ENCODE measurements around the gene LEP. TPM values are rescaled to one million over a fixed set of nuclear protein-coding genes. Genes with fewer than 3 reads are reported as not detected.

The LEP gene
- total RNA-seq (2012; rRNA removed): 0.66 TPM in 1 of 2 replicates, not detected in the other

GRCh38 chr7:128240696-128241386 is at the start of gene LEP:
Gene LEP, plus strand, starts transcription at chr7:128241278. Its CDS starts 10,741 bp downstream, at chr7:128252019.
- H3K9ac ChIP-seq (ENCODE audit: low read depth, low read length): no peak within 1 kb of the TSS
- H3K27me3 ChIP-seq (ENCODE audit: control insufficient read depth, insufficient read depth, low read length): peaks cover 12% of the 10 kb centered on the region
- no peak within 1 kb of the TSS for H3K4me2 ChIP-seq (ENCODE audit: low read length)
- H3K4me1 ChIP-seq (ENCODE audit: control insufficient read depth, insufficient read depth, low read length): peaks cover 14% of the 10 kb centered on the region
- no peaks in the 10 kb centered on the region for H3K36me3 ChIP-seq (ENCODE audit: insufficient read depth, low read length)
- no peaks in the 10 kb centered on the region for H3K9me3 ChIP-seq (replicated peaks; ENCODE audit: low read length)
- H3K4me3 ChIP-seq (ENCODE audit: low read length): no peak within 1 kb of the TSS

GRCh38 chr7:128192497-128193142 is 48.5 kb upstream of the LEP start:
- H3K9me3 ChIP-seq (replicated peaks; ENCODE audit: low read length): peaks cover 6% of the 10 kb centered on the region
- H3K36me3 ChIP-seq (ENCODE audit: insufficient read depth, low read length): no peaks in the 10 kb centered on the region
- H3K4me2 ChIP-seq (ENCODE audit: low read length): no peak overlapping the region
- no peak overlapping the region for H3K4me3 ChIP-seq (ENCODE audit: low read length)
- peaks cover 54% of the 10 kb centered on the region for H3K27me3 ChIP-seq (ENCODE audit: control insufficient read depth, insufficient read depth, low read length)
- H3K4me1 ChIP-seq (ENCODE audit: control insufficient read depth, insufficient read depth, low read length): no peaks in the 10 kb centered on the region
- H3K9ac ChIP-seq (ENCODE audit: low read depth, low read length): no peak overlapping the region

- Histone ChIP-seq H3K4me3 (ENCODE audit: low read length) (no peak overlapping the region), H3K27me3 (ENCODE audit: control insufficient read depth, insufficient read depth, low read length) (peaks cover 42% of the 10 kb centered on the region), H3K9ac (ENCODE audit: low read depth, low read length) (no peak overlapping the region), H3K4me1 (ENCODE audit: control insufficient read depth, insufficient read depth, low read length) (no peaks in the 10 kb centered on the region), H3K9me3 (replicated peaks; ENCODE audit: low read length) (peaks cover 6% of the 10 kb centered on the region), H3K36me3 (ENCODE audit: insufficient read depth, low read length) (no peaks in the 10 kb centered on the region), H3K4me2 (ENCODE audit: low read length) (no peak overlapping the region)
Measured at GRCh38 chr7:128194533-128195282, 46.4 kb upstream of the LEP start.

GRCh38 chr7:128197589-128197988 is 43.5 kb upstream of the LEP start:
- no peak overlapping the region for H3K4me3 ChIP-seq (ENCODE audit: low read length)
- peaks cover 42% of the 10 kb centered on the region for H3K27me3 ChIP-seq (ENCODE audit: control insufficient read depth, insufficient read depth, low read length)
- no peaks in the 10 kb centered on the region for H3K36me3 ChIP-seq (ENCODE audit: insufficient read depth, low read length)
- no peak overlapping the region for H3K4me2 ChIP-seq (ENCODE audit: low read length)
- peaks cover 6% of the 10 kb centered on the region for H3K9me3 ChIP-seq (replicated peaks; ENCODE audit: low read length)
- H3K9ac ChIP-seq (ENCODE audit: low read depth, low read length): no peak overlapping the region
- H3K4me1 ChIP-seq (ENCODE audit: control insufficient read depth, insufficient read depth, low read length): no peaks in the 10 kb centered on the region

GRCh38 chr7:128197989-128198580 is 43.0 kb upstream of the LEP start:
- Histone ChIP-seq H3K9ac (ENCODE audit: low read depth, low read length) (no peak overlapping the region), H3K36me3 (ENCODE audit: insufficient read depth, low read length) (no peaks in the 10 kb centered on the region), H3K27me3 (ENCODE audit: control insufficient read depth, insufficient read depth, low read length) (peaks cover 45% of the 10 kb centered on the region), H3K4me2 (ENCODE audit: low read length) (no peak overlapping the region), H3K4me3 (ENCODE audit: low read length) (no peak overlapping the region), H3K9me3 (replicated peaks; ENCODE audit: low read length) (peaks cover 6% of the 10 kb centered on the region), H3K4me1 (ENCODE audit: control insufficient read depth, insufficient read depth, low read length) (no peaks in the 10 kb centered on the region)

GRCh38 chr7:128200376-128200775 is 40.7 kb upstream of the LEP start:
- Histone ChIP-seq H3K36me3 (ENCODE audit: insufficient read depth, low read length) (no peaks in the 10 kb centered on the region), H3K9me3 (replicated peaks; ENCODE audit: low read length) (no peaks in the 10 kb centered on the region), H3K27me3 (ENCODE audit: control insufficient read depth, insufficient read depth, low read length) (peaks cover 57% of the 10 kb centered on the region), H3K4me1 (ENCODE audit: control insufficient read depth, insufficient read depth, low read length) (no peaks in the 10 kb centered on the region), H3K4me2 (ENCODE audit: low read length) (no peak overlapping the region), H3K9ac (ENCODE audit: low read depth, low read length) (no peak overlapping the region), H3K4me3 (ENCODE audit: low read length) (no peak overlapping the region)

- no peak overlapping the region for H3K9ac ChIP-seq (ENCODE audit: low read depth, low read length)
- H3K27me3 ChIP-seq (ENCODE audit: control insufficient read depth, insufficient read depth, low read length): peaks cover 64% of the 10 kb centered on the region
- H3K4me2 ChIP-seq (ENCODE audit: low read length): peak overlapping the region; percentile 5
- no peaks in the 10 kb centered on the region for H3K9me3 ChIP-seq (replicated peaks; ENCODE audit: low read length)
- no peak overlapping the region for H3K4me3 ChIP-seq (ENCODE audit: low read length)
- H3K36me3 ChIP-seq (ENCODE audit: insufficient read depth, low read length): no peaks in the 10 kb centered on the region
- no peaks in the 10 kb centered on the region for H3K4me1 ChIP-seq (ENCODE audit: control insufficient read depth, insufficient read depth, low read length)
Measured at GRCh38 chr7:128201067-128201689, 39.9 kb upstream of the LEP start.

- H3K27me3 ChIP-seq (ENCODE audit: control insufficient read depth, insufficient read depth, low read length): peaks cover 67% of the 10 kb centered on the region
Measured at GRCh38 chr7:128201690-128202085, 39.4 kb upstream of the LEP start.

GRCh38 chr7:128202287-128202957 is 38.7 kb upstream of the LEP start:
- Histone ChIP-seq H3K9ac (ENCODE audit: low read depth, low read length) (no peak overlapping the region), H3K4me1 (ENCODE audit: control insufficient read depth, insufficient read depth, low read length) (no peaks in the 10 kb centered on the region), H3K9me3 (replicated peaks; ENCODE audit: low read length) (no peaks in the 10 kb centered on the region), H3K4me2 (ENCODE audit: low read length) (no peak overlapping the region), H3K4me3 (ENCODE audit: low read length) (no peak overlapping the region), H3K27me3 (ENCODE audit: control insufficient read depth, insufficient read depth, low read length) (peaks cover 74% of the 10 kb centered on the region), H3K36me3 (ENCODE audit: insufficient read depth, low read length) (no peaks in the 10 kb centered on the region)

More at GRCh38 chr7:128201690-128202085, 39.4 kb upstream of the LEP start:
- Histone ChIP-seq H3K4me2 (ENCODE audit: low read length) (no peak overlapping the region), H3K4me3 (ENCODE audit: low read length) (no peak overlapping the region), H3K9ac (ENCODE audit: low read depth, low read length) (no peak overlapping the region), H3K9me3 (replicated peaks; ENCODE audit: low read length) (no peaks in the 10 kb centered on the region), H3K4me1 (ENCODE audit: control insufficient read depth, insufficient read depth, low read length) (no peaks in the 10 kb centered on the region), H3K36me3 (ENCODE audit: insufficient read depth, low read length) (no peaks in the 10 kb centered on the region)

- Histone ChIP-seq H3K9ac (ENCODE audit: low read depth, low read length) (no peak overlapping the region), H3K27me3 (ENCODE audit: control insufficient read depth, insufficient read depth, low read length) (peaks cover 73% of the 10 kb centered on the region), H3K4me1 (ENCODE audit: control insufficient read depth, insufficient read depth, low read length) (no peaks in the 10 kb centered on the region), H3K36me3 (ENCODE audit: insufficient read depth, low read length) (no peaks in the 10 kb centered on the region), H3K4me3 (ENCODE audit: low read length) (no peak overlapping the region), H3K9me3 (replicated peaks; ENCODE audit: low read length) (no peaks in the 10 kb centered on the region), H3K4me2 (ENCODE audit: low read length) (no peak overlapping the region)
Measured at GRCh38 chr7:128203047-128203491, 38.0 kb upstream of the LEP start.
